Spleen (tissue), 7 donors: ENCODE measurements around the gene PCYT2.

Source experiments
- POLR2A ChIP-seq, 3 donors: fragments of 450-650 bp; IDR thresholded peaks; one replicate each; pipeline ENCODE4 v1.5.1; 2017; ENCODE audit warnings: antibody characterized with exemption in 3 of 3, mild to moderate bottlenecking in 1 of 3
- POLR2AphosphoS5 ChIP-seq, 3 donors: sonication (generic); formaldehyde crosslinking; IDR thresholded peaks; one replicate each; pipeline ENCODE4 v1.5.1; 2017; ENCODE audit warnings: antibody characterized with exemption in 3 of 3
- TF ChIP-seq, protein P1 (sequence below), 11 experiments: fragments of 200-600 bp in 7 of 11; fragments of 450-650 bp in 4 of 11; sonication (generic) in 4 of 11; IDR thresholded peaks in 8 of 11; conservative IDR thresholded peaks in 3 of 11; 1 replicate in 7 of 11; 2 replicates in 4 of 11; pipeline versions ENCODE4 v1.4.0 to v1.8.0; 2016 to 2021; ENCODE audit warnings: antibody characterized with exemption in 11 of 11, inconsistent platforms in 4 of 11, mild to moderate bottlenecking in 1 of 11
- donor health status: DM: no; HTN: no; CAD: no; lungs with moderate emphysema.
- donor health status: DM: no; HTN: no; CAD: no.
- donor health status: DM: no; HTN: no; CAD: no.

DNA sequence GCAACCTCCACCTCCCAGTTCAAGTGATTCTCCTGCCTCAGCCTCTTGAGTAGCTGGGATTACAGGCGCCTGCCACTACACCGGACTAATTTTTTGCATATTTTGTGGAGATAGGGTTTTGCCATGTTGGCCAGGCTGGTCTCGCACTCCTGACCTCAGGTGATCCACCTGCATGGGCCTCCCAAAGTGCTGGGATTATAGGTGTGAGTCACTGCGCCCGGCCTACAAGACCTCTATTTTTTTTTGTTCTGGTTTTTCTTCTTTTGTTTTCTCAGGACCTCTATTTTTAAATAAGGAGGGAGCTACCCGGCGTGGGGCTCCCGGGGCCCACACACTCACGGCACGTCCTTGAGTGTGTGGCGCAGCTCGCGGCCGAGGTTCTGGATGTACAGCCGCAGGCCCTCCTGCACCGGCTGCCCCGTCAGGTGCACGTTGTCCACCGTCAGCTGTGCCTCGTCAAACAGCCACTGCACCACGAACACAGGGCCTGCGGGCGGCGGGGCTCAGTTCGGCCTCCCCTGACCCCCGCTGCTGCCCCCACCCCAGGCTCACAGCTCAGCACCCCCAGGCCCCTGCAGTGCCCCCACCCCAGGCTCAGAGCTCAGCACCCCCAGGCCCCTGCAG is 44.0 kb upstream of the PCYT2 start:
- TF ChIP-seq, protein P1, sequence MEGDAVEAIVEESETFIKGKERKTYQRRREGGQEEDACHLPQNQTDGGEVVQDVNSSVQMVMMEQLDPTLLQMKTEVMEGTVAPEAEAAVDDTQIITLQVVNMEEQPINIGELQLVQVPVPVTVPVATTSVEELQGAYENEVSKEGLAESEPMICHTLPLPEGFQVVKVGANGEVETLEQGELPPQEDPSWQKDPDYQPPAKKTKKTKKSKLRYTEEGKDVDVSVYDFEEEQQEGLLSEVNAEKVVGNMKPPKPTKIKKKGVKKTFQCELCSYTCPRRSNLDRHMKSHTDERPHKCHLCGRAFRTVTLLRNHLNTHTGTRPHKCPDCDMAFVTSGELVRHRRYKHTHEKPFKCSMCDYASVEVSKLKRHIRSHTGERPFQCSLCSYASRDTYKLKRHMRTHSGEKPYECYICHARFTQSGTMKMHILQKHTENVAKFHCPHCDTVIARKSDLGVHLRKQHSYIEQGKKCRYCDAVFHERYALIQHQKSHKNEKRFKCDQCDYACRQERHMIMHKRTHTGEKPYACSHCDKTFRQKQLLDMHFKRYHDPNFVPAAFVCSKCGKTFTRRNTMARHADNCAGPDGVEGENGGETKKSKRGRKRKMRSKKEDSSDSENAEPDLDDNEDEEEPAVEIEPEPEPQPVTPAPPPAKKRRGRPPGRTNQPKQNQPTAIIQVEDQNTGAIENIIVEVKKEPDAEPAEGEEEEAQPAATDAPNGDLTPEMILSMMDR (IDR thresholded peaks at IDR 0.05 in 8 of 11, conservative IDR thresholded peaks at IDR 0.05 in 3 of 11), result no peak
- no peak for TF ChIP-seq POLR2AphosphoS5 (IDR thresholded peaks at IDR 0.05)
- no peak for TF ChIP-seq POLR2A (IDR thresholded peaks at IDR 0.05)
